Measurements from ENCODE around the gene MAP2K7.

The MAP2K7 gene

GRCh38 chr19:7961920-7962626, 58.4 kb downstream of the MAP2K7 start:
- H3K4me1 Mint-ChIP-seq = peaks cover 5% of the 10 kb centered on the region
- DNase-seq (no peak), ATAC-seq (no peak)
- H3K9me3 Mint-ChIP-seq = no peaks in the 10 kb centered on the region
- no peak overlapping the region for H3K27ac Mint-ChIP-seq
- no peaks in the 10 kb centered on the region for H3K27me3 Mint-ChIP-seq
- no peak overlapping the region for H3K4me3 Mint-ChIP-seq

- DNase-seq (no peak), ATAC-seq (no peak)
- Mint-ChIP-seq H3K27ac (peak overlapping the region in 1 of 2 donors; percentile 46), H3K4me3 (no peak overlapping the region), H3K9me3 (no peaks in the 10 kb centered on the region), H3K4me1 (peaks cover 4% of the 10 kb centered on the region), H3K27me3 (no peaks in the 10 kb centered on the region)
Observed at GRCh38 chr19:7962644-7963268, 59.1 kb downstream of the MAP2K7 start.

- Mint-ChIP-seq H3K4me3 (no peak overlapping the region), H3K9me3 (no peaks in the 10 kb centered on the region), H3K27me3 (no peaks in the 10 kb centered on the region), H3K4me1 (peaks cover 4% of the 10 kb centered on the region), H3K27ac (no peak overlapping the region)
- ATAC-seq = no peak
- DNase-seq = no peak
Observed at GRCh38 chr19:7963566-7963965, 59.9 kb downstream of the MAP2K7 start.

All from stimulated activated naive CD8-positive, alpha-beta T cell treated with anti-CD3 and anti-CD28 coated beads, Interleukin-15, amount 100 ng/mL, for 72 hours (primary cell).